Iris pigment epithelial cell (primary cell): ENCODE data around the gene CHPF2.

Experiments used
- DNase-seq: peaks from one replicate; pipeline ENCODE4 v3.0.0-alpha.2; 2011; ENCODE audit warnings: low read depth

CHPF2 gene

DNA sequence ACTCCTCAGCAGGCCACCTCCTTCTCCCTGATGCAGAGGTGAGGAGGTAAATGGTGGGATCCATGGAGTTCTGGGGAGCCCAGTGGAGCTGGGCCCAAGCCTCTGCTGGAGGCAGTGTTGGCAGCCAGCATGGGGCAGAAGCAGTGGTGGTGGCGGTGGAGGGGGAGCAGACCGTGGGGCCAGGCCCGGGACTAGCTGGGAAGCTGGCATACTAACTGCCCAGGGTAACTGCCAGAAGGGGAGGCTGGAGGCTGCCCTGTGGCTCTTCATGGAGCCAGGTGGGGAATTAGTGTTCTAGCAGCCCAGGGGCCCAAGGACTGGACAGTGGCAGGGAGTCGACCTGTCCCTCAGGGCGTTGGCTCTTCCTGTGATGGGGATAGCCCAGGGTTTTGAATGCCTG is 32.3 kb downstream of the CHPF2 start:
- no peak for DNase-seq

DNA sequence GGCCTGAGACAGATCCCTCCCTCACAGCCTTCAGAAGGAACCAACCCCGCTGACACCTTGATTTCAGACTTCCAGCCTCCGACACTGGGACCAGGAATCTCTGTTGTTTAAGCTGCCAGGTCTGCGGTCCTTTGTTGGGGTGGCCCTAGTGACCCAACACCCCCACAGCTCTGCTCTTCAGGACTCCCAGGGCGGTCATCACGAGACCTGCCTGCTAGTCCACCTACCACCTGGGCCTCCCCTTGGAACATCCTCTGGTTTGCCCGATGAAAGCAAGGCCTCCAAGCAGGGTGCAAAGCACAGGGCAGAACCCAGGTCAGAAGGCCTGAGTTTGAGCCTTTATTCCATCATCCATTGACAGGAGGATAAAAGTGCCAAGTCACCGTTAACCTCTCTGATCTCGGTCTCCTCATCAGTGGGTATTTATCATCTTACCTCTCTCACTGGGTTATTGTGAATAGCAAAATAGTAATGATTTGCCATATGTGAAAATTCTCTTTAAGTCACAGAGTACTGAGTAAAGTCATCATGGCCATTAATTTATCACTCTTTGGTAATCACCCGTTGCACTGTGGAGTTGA is 33.2 kb downstream of the CHPF2 start:
- no peak for DNase-seq

DNA sequence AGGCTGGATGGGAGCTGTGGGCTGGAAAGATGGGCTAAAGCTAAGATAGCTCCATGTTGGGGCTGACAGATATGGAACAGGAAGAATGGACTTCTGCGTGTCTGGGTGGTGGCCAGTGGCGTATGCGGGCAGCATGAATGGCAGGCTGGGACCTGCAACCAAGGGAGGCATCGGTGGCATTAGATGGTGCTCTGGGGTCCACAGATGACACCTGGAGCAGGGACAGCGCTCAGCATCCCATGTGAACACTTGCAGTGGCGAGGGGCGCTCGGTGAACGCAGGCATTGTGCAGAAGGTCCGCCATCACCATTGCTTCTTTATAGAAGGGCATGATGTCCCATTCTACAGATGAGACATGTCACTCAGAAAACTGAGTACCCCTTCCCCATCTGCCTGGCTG is 37.2 kb downstream of the CHPF2 start:
- DNase-seq: no peak

DNA sequence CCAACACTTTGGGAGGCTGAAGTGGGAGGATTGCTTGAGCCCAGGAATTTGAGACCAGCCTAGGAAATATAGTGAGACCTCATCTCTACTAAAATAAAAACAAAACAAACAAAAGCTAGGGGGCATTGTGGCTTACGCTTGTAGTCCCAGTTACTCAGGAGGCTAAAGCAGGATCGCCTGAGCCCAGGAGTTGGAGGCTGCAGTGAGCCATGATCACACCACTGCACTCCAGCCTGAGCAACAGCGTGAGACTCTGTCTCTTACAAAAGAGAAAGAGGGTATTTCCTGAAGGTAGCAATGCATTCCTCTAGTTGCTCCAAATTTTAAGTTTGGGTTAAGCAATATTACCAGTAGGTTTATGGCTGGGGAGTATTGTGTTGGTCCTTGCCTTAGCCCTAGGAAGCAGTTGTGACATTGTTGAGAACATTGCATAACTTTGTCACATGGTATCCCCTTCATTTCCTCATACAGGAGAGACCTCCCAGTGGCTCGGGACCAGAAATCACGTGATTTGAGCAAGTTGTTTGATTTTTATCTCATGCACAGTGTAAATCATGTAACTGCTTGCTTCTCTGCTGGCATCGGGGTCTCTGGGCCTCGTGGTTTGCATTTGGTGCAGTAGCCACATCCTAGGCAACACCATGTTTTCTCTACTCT is 39.5 kb downstream of the CHPF2 start:
- peak; percentile 75 for DNase-seq

DNA sequence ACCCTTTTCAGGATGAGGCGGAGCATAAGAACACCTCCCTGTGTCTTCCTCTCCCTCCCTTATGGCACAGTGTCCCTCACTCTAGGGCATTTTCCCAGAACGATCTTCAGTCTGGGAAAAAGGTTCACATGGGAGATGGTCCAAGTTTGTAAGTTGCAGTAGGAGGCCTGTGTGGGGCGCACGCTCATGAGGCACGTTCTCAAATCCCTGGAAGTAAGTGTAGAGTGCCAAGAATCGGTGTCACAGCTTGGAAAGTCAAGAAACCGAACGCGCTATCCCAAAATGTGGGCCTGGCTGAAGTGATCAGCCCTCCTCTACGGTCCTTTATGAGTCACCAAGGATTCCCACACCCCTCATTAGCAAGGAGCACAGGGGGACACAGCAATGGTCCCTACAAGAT is 40.1 kb downstream of the CHPF2 start:
- DNase-seq: no peak

DNA sequence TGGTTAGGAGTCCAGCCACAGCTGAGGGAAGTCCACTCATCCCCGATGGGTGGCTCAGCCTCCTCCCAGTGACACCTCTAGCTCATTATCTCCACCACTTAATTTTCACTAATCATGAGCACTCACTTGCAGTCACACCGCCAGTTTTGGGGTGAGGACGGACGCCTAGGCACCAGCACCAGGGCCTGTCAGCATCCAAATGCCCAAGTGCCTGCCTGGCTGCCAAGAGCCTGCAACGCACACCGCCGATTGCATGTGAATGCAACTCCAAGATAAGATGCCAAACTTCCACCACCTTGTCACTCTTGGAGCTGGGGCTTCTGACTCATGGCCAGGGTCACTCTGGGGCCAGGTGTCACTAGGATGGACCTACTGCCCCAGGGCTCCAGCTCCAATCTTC is 40.6 kb downstream of the CHPF2 start:
- DNase-seq: no peak

DNA sequence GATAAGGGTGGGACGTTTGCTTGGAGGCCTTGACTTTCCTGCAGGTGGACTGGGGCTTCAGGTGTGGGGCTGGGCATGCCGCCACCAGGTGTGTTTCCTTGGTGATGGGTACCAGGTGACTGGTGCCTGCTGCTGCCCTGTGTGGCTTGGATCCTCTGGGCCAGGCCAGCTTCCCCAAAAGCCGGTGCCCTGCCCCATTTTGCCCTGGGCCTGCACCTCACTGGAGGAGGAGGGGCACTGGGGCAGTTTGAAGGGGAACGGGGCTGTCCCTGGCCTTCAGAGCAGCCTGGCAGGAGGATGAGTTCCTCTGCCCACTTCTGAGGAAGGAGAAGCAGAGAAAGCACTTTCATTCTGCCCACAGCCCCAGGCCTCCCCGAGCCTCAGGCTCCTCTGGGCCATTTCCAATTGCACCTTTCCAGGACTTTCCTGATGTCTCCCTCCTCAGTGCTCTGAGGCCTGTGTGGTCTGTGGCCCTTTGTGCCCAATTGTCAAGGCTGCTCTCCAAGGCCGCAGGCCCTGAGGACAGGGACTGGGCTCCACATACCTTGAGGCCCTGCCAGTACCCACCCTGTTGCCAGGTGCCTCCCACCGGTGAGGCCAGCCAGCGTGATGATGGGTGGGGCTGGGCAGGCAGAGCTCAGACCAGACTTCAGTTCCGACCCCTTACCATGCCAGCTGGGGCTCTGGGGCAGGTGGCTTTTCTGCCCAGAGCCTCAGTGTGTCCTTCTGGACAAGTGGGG is 41.5 kb downstream of the CHPF2 start:
- DNase-seq: no peak

DNA sequence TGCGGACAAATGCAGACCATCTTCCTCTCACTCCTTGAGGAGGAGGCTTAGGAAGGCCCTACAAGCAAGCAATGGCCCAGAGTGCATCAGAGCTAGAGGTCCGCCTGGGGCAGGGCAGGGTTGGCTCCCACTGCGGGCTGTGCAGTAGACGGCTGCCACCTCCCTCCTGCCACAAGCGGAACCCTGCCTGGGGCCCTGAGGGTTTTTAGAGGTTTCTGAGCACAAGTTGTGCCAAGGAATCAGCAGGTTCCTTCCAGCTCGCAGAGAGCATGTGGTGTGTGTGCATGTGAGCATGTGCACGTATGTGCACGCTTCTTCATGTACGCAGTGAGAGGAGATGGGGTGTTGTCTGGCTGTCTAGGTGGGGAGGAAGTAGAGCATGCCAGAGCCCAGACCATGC is 42.1 kb downstream of the CHPF2 start:
- DNase-seq: no peak

DNA sequence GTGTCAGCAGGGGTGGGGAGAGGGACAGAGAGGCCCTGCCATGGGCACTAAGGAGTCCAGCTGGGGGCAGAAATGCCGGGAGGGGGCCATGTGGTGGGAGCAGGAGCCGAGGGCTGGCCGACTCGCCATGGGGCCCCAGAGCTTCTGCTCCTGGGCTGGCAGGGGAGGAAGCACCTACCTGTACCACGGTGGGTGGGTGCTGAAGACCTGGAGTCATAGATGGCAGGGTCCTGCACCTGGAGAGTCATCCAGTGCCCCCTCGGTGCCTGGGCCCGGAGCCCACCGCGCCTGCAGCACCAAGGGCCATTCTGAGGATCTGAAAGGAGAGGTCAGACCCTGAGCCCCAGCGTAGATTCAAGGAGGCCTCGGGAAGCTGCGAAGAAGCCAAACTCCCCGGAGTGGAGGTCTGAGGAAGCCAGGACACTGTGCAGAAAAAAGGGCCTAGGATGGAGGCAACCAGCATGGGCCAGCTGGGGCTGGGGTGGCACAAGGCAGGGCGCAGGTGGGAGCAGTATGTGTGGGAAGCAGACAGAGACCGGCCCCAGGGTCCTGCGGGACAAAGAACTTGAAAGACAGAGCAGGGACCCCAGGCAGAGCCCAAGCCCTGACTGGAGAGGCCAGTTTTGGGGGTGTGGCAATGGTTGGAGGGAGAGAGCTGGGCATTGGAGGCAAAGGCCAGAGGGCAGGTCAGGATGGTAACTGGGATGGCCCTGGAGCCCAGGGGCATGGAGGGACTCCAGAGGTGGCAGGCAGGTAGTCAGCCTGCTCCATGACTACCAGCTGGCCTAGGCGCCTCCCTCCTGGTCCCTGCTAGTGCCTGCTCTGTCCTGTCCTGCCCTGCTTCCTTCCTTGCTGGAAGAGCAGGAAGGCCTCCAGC is 42.9 kb downstream of the CHPF2 start:
- no peak for DNase-seq

DNA sequence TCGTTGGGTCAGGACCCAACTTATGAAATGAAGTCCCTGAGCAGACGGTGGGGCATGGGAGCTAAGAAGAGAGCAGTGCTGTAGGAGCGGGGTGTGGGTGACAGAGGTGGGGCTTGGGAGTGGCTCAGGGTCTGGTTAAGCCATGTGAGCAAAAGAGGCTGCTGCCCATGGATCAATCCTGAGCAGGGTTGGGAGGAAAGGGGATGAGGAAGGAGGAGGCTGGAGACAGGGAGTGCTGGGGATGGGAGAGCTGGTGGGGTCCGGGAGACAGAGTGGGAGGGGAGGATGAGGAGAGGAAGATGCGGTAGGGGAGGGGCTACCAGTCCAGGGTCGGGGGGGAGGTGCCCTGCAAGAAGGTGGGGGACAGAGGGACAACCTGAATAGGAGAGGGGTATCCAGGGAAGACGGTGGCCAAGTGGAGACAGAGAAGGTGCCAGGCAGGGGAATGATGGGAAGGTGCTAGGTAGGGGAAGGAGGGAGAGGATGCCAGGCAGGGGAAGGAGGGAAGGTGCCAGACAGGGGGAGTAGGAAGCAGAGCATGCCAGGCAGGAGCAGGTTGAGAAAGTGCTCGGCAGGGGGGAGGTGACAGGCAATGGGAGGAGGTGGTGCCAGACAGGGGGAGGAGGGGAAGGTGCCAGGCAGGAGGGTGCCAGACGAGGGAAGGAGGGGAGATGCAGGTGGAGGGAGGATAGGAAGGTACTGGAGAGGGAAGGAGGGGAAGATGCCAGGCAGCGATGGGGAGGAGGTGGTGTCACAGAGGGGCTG is 43.7 kb downstream of the CHPF2 start:
- DNase-seq: no peak

DNA sequence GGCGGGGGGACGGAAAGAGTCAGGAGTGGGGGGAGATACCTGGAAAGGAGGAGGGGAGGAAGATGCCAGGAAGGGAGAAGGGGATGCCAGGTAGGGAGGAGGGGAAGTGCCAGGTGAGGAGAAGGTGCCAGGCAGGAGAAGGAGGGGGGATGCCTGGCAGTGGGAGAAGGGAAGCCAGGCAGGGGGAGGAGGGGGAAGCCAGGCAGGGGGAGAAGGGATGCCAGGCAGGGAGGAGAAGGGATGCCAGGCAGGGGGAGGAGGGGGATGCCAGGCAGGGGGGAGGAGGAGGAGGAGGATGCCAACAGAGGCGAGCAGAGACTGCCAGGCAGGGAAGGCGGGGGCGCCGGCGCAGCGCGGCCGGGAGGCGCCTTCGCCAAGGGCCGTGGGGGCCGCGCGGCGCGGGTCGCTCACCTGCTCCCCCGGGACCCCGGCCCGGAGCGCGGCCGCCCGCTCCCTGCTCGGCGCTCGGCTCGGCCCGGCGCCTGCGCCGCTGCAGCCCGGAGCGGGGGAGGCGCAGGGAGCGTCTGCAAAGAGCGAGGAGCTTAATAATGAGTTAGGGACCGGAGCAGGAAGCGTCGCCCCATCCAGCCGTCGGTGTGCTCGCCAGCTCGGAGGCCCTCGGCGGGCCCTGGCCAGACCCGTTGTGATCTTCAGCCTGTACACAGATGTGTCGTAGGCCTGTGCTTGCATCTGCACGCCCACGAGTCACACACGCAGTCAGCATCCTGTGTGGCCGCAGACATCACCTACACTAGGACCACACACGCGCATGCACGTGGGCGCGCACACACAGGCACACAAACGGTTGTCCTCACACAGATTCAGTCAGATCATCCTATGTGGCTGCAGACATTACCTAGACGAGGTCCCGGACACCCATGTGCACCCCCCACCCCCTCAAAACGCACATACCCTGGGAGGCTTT is 44.6 kb downstream of the CHPF2 start:
- peak; percentile 69 for DNase-seq

DNA sequence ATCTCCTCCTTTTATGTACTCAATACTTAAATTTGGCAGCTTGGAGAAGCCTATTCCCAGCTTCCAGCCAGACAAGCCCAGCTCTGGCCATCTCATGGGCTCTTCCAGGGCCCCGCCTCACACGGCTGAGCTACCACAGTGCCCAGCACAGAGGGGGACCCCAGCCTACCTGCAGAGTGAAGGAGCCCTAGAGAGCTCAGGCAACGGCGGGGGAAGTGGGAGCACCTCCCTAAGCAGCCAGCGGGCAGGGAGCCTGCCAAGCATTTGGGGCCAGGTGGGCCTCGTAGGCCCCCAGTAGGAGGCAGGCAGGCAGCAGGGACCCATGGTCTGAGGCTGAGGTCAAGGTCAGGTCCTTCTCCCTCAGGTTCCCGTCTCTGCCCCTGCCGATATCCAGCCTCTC is 45.3 kb downstream of the CHPF2 start:
- DNase-seq: no peak

DNA sequence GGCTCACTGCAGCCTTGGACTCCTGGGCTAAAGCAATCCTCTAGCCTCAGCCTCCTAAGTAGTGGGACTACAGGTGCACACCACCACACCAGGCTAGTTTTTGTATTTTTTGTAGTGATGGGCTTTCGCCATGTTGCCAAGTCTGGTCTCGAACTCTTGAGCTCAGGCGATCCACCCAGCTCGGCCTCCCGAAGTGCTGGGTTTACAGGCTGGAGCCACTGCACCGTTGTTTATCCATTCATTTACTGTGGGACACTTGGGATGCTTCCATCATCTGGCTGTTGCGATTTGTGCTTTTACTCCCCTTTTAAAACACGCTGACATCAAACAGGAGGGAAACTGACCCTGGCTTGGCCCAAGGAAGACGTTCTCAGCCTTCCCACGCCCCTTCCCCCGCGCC is 46.7 kb downstream of the CHPF2 start:
- no peak for DNase-seq

DNA sequence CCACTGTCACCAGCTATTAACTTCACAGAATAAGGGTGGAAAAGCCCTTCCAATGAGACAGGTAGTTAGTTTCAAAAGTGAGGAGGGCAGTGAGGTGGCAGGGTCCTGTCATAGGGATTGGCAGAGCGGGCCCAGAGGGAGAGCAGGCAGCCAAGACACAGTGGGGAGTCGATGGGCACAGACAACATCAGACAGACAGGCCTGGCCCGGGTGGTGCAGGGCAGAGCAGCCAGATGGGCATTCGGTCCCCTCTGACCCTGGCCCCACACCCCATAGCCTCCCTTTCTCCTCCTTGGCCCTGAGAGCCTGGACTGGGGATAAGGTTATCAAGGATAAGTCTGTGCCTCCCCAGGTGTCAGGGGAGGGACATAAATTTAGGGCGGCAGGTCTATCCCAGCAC is 47.6 kb downstream of the CHPF2 start:
- no peak for DNase-seq

DNA sequence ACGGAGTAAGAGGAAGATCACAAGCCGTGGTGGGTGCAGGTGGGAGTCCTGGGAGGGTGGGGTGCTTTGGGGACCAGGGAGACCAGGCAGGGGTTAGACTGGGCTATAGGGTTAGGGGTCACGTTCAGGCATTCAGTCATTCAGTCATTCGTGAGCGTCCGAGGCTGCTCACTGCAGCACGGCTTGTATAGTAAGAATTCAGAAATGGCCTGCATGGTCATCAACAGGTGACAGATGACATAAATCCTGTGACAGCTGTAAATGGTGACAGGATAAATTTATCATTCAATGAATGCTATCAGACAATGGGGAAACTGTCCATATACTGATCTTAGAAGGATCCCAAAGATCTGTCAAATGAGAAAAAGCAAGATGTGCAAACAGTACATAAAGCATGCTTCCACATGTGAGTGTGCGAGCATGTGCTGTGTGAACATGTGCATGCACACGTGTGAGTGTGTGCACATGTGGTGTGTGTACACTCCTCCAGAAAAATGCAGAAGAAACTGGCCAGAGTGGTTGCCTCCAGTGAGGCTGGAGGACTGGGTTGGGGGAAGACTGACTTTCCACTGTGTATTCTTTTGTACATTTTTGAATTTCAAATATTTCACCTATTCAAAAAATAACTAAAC is 48.2 kb downstream of the CHPF2 start:
- no peak for DNase-seq

DNA sequence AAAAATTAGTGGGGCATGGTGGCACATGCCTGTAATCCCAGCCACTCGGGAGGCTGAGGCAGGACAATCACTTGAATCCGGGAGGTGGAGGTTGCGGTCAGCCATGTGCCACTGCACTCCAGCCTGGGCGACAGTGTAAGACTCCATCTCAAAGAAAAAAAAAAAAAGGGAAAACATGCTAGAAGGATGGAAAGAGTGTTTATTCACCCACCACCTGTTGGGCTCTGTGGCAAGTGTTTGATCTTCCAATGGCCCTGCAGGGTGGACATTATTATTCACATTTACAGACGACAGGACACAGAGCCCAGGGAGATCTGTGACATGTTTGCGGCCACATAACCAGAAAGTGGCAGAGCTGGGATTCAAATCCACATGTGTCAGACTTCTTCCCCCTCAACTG is 49.4 kb downstream of the CHPF2 start:
- DNase-seq: no peak

DNA sequence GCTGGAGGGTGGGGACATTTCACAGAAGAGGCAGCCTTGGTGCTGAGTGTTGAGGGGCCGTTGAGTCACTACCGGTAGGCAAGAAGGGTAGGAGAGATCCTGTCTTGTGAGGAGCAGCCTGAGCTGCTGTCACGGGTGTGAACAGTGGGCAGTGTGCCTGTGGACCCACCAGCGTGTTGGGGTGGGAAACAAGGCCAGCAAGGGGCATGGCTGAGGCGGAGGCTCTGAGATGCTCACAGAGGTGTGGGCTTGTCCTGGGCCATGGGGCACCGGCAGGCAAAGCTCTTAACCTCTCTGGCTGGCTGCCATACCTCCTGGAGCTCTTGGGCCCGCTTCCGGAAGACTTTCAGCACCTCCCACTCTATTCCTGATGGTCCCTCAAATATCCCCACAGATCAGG is 49.8 kb downstream of the CHPF2 start:
- no peak for DNase-seq

DNA sequence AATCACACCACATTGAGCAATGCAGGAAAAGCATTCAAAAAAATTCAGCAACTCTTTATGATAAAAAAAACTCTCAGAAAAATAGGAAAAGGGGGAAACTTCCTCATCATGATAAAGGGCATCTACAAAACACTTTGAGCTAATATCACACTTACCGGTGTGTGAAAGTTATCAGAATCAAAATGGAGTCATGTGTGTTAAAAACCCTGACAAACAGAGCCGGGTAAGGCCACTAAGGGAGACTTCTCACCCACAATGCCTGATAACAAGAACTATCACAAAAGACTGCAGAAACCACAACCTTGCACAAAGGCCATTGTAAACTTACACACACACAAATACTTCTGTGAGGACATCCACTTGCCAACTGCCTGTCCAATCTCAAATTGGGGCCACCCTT is 51.0 kb downstream of the CHPF2 start:
- DNase-seq: no peak

DNA sequence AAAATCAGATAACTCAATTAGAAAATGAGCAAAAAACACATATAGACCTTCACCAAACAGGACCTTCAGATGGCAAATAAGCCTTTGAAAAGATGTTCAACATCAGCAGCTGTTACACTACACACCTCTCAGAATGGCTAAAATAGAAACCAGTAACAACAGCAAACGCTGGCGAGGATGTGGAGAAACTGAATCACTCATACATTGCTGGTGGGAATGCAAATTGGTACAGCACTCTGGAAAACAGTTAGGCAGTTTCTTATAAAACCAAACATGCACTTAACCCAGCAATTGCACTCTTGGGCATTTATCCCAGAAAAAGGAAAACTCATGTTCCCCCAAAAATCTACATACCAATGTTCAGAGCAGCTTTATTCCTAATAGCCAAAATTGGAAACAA is 53.9 kb downstream of the CHPF2 start:
- DNase-seq: peak; percentile 27
